GM18909 (cell line): Measurements from ENCODE around the gene TMEM94.
"Not testable (repeated sequence)": the region's sequence is repeated elsewhere in the genome, so short reads cannot be mapped to it uniquely, and the experiment has no call there.

Experiments used
- ATAC-seq: cut with Tn5 transposase; IDR thresholded peaks from one replicate; pipeline ENCODE4 v1.9.1; 2021; ENCODE audit warnings: mild to moderate bottlenecking; ENCODE audit not compliant: unreplicated experiment, poor library complexity

The TMEM94 gene

DNA sequence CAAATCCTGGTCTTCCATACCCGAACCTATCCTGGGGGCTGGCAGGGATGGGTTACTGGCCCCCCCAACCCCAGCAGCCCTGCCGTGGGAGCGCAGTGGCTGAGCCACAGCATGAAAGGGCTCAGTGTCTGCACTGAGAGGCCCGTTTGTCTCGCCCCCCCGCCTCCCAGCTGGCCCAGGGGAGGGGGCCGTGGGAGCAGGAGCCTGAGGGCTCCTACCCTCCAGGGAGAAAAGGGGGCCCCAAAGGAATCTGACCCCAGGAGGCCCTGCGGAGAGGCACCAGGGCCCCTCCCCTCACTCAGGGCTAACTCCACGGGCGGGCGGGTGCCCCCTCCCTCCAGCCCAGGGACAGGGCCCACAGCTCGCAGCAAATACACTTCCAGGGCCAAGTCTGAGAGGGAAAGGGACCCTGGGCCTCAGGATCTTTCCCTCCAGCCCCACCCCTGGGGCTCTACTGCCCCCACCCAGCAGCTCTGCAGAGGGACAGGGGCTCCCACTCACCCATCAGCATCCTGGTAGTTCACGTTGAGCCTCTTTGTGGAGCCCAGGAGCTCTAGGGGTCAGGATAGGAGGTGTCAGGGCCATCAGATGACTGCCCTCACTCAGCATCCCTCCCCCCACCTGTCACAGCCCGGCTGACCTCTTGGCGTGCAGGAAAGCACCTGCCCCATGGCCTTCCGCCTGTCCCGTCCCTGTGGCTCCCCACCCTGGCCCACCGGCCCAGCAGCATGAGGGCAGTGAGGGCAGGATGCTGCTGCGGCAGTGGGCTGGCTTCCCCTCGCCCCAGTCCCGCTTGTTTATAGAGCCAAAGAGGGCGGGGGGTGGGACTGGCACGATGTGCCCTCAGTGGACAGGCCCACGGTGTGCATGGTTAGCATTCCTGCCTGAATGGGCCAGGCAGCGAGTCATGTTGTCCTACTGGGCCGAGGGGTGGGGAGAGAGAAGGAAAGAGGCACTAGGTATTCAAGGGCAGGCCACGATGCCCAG lies 51.6 kb downstream of the TMEM94 start:
- no peak for ATAC-seq

DNA sequence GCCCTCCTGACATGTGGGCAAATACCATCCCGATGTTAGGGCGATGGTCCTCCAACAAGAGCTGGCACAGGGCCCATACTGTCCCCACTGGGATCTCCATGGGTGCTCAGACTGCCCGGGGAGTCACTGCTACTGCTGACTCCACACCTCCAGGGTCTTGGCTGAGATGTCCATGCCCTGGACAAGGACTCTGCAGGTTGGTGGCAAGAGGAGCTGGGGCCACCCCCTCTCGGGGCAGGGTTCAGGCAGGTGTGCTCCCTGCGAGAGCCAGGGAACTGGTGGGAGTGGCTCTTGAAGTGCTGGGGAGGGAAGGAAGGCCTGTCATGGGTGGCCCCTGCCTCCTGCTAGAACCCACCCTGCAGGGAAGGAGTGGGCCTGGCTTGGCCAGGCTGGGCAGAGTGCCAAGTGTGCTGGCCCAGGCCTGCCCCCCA lies 52.5 kb downstream of the TMEM94 start:
- no peak for ATAC-seq

DNA sequence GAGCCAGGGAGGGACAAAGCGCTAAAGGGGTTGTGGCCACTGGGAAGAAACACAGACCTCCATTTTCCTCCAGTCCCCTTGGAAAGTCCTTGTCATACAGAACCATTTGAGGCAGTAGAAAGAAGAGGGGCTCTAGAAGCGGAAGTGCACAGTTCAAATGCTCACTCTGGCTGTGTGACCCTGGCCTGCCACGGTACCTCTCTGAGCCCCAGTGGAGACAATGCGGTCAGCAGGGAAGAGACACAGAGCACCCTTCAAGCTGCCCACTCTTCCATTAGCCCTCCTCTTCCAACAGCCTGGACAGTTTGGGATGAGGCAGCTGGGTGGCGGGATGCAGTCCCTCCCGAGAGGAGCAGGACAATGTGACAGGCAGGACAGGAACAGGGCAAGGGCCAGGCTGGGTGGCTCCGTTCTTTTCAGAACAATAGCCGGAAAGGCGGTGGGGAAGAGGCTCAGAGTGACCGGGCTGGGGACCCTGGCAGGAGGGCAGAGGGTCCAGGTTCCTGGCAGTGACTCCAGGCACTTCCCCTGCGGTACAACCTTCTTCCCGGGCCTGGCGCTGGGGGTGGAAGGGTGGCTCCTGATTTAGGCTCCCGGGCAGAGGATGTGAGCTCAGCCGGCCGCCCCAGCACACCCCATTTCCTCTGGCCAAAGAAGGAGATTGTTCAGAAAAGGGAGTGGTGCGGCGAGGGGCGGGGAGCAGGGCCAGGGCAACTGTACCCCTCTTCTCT lies 53.3 kb downstream of the TMEM94 start:
- ATAC-seq: no peak

DNA sequence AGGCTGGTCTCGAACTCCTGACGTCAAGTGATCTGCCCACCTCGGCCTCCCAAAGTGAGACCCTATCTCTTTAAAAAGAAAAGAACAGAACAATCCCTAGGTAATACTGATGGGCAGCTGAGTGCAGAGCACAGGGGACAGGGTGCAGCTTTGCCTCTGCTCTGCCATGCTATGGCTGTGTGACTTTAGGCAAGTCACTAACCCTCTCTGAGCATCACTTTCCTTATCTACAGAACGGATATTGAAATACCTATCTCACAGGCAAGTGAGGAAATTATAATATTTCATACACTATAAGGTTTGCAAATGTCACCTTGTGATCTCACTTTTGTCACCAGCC lies 54.8 kb downstream of the TMEM94 start:
- ATAC-seq: no peak

DNA sequence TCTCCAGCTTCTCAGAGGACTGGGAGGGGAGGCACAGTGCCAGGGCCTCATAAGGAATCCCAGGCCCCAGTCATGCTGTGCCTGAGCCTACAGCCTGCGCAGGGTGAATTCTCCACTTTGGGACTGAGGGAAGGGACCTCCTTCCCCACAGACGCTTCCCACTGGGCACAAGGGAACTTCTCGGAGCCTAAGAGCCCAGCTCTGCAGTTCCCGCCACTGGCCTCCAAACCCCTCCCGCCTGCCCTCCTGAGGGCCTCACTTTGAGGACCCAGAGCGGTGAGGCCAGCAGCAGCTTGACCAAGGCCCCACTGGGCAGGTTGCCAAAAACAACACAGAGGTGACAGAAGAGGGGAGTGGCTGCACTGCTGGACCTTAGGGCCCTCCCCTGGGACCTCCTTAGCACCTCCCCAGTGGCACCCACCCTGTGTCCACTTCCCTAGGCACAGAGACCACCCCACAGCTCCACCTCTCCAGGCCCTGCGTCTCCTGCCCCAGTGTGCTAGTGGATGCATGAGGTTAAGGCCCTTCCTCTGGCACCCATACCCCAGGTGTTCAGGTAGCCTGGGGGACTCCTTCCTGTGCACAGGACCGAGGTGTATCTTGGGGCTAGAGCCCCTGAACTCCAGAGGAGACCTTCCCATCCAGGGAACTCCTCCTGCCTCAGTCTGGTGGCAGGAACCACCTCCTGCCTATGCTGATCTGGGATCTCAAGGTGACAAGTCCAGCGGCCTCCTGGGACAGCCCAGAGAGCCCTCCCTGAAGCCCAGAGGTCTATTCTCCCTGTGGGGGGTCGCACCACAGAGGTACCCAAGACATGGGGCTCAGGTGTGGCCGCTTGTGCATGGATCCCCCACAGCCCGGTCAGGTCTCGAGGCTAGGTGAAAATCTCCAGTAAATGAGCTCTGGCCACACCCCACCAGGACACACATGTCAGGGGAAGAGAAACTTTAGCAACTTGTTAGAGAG lies 55.5 kb downstream of the TMEM94 start:
- no peak for ATAC-seq

DNA sequence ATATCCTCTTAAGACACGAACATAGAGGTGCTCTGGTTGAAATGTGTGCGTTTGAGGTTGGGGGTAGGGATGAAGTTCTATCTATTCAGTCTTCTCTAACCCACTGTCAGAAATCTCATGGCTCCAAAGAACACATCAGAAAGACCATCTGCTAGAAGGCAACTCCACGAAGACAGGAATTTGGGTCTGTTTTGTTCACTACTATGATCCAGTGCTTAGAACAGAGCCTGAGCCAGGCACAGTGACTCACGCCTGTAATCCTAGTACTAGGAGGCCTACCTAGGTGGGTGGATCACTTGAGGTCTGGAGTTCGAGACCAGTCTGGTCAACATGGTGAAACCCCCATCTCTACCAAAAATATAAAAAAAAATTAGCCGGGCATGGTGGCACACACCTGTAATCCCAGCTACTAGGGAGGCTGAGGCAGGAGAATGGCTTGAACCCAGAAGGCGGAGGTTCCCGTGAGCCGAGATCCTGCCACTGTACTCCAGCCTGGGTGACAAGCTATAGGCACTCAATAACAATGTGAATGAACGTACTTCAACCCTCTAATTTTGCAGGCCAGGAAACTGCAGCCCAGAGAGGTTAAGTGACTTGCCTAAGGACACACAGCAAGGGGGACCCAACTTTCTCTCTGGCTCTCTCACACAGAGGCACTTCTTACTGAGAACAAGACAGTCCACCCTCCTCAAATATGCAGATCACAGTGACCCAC lies 56.6 kb downstream of the TMEM94 start:
- ATAC-seq: no peak

DNA sequence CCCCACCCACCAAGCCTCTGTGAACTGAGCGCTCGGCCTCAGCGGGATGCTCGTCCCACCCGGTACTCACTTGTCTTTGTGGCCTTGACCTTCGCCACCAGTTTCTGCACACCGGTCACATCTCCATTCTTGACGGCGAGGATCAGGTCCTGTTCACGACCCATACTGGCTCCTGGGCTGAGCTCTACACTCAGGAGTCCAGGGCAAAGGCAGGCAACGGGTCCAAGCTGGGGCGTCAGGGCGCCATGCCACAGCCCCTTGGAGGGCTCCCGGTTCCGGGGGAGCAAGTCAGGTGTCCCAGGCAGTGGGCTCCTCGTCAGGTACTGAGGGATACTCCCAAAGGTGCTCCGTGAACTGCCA lies 57.2 kb downstream of the TMEM94 start:
- no peak for ATAC-seq

DNA sequence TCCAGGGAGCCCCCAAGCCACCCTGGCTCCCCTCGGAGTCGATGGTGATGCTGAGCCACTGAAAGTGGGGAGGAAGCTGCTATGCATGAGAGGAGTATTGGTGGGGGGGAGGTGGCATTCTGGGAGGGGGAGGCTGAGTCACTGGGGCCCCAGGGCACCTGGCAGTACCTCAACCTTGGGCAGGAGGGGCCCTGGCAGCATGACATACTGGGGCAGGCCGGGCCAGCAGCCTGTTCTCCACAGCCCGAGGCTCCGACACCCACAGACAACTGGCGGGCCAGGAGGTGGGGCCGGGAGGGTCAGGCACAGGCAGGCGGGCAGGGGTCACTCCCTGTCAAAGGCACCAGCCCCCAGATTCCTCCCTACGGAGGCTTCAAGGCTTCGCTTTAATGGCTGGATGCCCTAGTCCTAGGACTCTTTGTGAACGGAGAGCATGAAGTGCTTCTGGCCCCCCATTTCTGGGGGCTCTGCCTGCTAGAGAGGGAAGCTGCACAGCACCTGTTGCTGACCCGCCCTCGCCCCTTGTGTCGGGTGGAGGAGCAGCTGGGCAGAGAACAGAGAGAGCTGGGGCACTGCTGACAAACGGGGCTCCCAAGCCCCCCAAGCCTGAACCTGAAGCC lies 58.0 kb downstream of the TMEM94 start:
- ATAC-seq: no peak

DNA sequence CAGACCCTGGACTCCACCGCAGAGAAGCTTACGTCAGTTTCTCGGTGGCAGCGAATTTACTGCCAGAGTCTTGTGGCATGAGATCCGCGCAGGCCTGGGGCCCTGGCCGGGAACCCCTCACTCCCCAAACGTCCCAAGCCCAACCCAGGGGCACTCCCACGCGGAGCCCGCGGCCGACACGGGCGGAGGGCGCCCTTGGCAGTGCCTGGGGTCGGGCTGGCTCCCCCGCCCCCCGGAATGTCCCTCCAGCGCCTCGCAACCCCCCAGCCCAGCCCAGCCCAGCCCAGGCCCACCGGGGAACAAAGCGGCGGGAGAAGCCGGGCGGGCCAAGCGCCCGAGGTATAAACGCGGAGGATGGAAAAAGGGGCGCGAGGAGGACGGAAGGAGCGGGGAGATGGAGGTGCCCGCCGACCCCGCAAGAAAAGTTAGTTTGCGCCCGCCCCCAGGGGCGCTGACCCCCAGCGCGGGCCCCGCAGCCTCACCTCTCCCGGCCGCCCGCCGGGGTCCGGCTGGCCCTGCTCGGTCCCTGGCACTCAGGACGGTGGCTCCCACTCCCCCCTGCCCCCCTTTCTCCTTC lies 58.6 kb downstream of the TMEM94 start:
- no peak for ATAC-seq

DNA sequence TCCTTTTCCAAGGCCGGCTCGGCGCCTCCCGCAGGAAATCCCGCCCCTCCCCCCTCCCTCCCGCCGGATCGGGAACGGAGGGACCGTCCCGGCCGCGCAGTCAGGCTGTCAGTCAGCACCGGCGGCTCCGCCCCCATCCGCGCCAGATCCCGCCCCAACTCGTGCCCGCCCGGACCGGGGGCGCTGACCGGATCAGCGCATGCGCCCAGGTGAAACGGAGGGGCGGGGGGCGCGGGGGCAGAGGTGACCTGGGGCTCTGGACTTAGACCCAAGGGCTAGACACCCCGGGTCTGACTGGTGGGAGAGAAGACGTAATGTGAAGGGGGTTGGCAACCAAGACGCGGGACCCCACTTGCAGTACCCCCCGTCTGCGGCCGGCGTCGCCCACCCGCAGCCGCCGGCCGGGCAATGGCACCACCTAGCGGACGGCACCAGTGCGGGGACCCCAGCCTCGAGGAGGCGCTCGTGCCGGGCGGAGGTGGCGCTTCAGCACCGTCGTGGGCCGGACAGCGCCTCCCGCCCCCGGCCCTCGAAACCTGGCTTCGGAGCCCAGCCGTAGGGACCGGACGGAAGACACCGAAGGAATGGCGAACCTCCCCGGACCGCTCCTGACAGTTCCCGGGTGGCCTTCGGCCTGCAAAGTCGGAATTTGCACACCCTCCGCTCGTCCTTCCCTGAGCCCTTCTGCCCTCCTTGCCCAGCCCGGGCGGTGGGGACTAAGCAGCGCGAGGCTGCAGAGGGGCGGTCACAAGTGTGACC lies 59.2 kb downstream of the TMEM94 start, which contains the start of gene CASKIN2:
TSS of gene CASKIN2 (minus strand) at position 42 of the 759 bp plus-strand sequence. CDS start 1,733 bp downstream, outside the sequence.
- peak; percentile 42 for ATAC-seq

DNA sequence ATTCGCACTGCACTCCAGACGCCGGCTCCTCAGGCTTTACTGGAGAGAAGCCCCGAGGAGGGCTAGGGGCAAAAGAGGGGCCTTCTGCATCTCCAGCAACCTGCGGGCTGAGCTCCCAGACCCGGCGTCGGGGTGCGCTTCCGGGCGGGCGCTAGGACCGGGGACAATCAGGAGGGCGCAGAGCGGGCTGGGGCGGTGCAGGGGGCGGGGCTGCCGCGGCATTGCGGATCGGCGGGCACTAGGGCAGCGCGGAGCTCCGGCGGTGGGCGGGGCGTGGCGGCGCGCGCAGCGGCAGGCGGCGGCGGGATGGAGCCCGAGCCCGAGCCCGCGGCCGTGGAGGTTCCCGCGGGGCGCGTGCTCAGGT lies 59.8 kb downstream of the TMEM94 start, which contains the start of gene TSEN54:
TSS of gene TSEN54 (plus strand) at position 274 of the 364 bp plus-strand sequence. CDS start at position 307, 33 bp downstream.
- peak; percentile 74 for ATAC-seq

DNA sequence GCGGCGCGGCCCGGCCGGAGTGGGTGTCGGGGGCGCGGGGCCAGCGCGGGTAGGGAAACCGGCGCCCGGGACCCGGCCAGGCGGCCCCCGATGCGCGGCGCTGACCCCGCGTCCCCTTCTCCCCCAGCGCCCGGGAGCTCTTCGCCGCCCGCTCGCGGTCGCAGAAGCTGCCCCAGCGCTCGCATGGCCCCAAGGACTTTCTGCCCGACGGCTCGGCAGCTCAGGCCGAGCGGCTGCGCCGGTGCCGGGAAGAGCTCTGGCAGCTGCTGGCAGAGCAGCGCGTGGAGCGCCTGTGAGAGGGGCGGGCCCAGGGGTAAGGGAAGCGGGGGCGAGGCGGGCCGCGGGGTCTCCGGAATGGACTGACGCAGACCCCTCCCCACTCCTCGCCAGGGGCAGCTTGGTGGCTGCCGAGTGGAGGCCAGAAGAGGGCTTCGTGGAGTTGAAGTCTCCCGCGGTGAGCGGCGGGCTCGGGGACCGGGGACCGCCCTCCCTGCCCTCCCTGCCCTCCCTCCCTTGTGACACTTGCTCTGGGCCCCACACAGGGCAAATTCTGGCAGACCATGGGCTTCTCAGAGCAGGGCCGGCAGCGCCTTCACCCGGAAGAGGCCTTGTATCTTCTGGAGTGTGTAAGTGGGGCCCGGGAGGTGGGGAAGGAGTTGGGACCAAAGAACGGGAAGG lies 60.3 kb downstream of the TMEM94 start:
- ATAC-seq: peak; percentile 26

DNA sequence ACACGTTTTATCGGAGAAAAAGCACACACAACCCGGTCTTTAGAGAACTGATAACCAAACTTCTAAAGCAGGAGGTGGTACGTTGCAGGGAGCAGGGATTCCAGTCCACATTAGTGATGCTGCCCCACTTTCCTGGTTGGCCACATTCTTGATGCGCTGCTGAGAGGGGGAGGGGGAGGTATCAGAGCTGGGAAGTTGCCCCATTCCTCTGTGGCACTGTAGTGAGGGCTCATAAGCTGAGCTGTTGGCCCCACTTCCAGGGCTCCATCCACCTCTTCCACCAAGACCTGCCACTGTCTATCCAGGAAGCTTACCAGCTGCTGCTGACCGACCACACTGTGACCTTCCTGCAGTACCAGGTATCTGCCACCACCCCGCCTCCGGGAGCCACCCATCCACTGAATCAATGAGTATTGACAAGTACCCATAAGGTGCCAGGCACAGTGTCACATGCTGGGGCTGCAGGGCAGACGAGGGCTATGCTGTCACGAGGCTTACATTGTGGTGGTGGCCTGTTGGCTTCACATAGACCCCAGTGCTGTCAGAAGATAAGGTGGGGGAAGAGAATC lies 60.9 kb downstream of the TMEM94 start:
- ATAC-seq: no peak

DNA sequence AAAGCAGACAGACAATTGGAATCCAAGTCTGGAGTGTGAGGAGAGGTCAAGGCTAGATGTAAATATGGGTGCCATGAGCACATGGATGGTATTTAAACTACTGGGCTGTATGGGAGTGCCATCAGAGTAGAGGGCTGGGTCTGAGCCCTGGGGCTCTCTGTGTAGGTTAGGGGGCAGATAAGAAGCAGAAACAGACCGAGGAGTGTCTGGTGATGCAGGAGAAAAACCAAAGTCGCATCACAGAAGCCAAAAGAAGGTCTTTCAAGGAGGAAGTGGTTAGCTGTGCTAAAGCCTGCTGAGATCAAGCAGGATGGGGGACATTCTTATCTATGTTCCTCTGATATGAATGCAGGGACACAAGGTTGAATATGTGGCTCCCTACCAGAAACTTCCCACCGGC lies 61.8 kb downstream of the TMEM94 start:
- no peak for ATAC-seq

DNA sequence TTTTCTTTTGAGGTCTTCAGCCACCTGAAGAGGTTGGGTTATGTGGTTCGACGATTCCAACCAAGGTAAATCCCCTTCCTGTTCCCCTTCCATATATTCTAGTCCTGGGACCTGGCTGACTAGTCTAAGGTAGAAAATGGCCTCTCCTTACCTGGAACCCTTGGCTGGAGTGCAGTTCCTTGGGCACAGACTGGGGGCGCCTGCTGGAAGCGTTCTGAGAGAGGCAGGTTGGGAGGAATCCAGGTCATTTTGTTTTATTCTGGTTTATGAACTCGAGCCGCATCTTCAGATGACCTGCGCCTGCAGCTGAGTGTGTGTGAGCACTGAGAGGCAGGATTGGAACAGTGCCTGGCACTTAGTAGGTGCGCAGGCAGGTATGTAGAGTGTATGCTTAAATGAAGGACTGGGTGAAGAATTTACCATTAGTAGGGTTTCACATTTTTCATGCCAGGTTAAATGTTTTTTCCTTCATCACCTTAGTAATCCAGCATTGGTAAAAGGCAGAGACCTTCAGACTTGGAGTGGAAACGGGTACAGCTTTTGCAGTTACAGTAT lies 62.6 kb downstream of the TMEM94 start:
- ATAC-seq: no peak

DNA sequence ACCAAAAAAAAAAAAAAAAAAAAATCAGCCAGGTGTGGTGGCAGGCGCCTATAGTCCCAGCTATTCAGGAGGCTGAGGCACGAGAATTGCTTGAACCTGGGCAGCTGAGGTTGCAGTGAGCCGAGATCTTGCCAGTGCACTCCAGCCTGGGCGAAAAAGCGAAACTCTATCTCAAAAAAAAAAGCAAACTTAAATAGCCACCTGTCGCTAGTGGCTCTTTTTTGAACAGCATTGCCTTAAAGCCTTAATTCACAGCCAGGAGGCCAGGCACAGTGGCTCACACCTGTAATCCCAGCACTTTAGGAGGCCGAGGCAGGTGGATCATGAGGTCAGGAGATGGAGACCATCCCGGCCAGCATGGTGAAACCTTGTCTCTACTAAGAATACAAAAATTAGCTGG lies 64.0 kb downstream of the TMEM94 start:
- ATAC-seq: not testable (repeated sequence)

DNA sequence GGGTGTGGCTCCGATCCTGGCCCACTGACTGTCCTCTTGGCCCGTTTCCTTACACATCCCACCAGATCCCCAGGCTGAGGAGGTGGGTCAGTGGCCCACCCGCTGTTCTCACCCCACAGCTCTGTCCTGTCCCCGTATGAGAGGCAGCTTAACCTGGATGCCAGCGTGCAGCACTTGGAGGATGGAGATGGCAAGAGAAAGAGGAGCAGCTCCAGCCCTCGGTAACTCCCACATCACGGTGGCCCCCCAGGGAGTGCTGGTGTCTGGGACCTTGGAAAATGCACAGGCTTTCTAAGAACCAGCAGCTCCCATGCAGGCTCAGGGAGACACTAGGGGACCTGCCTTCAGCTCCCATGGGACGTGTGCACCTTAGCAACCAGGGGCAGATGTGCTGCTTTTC lies 64.9 kb downstream of the TMEM94 start:
- no peak for ATAC-seq
